CD14-positive monocyte (primary cell): ENCODE measurements around the gene CXCR5. TPM values are rescaled to one million over a fixed set of nuclear protein-coding genes. Genes with fewer than 3 reads are reported as not detected.

Experiments
- DNase-seq, 3 donors: peaks; one replicate each; pipeline ENCODE4 v3.0.0-alpha.2; 2011 to 2022
- H2AFZ ChIP-seq: 2 replicates; pipeline ENCODE4 v1.6.0; 2012; ENCODE audit warnings: mild to moderate bottlenecking, low read depth, low read length, inconsistent platforms; ENCODE audit not compliant: insufficient read depth, poor library complexity, severe bottlenecking
- H3K27ac ChIP-seq, 2 donors: 1 replicate in 1 of 2; 2 replicates in 1 of 2; pipeline ENCODE4 v1.5.1; 2012 to 2013; ENCODE audit warnings: low read length in 2 of 2, control low read depth in 1 of 2, inconsistent platforms in 1 of 2, low read depth in 1 of 2, mild to moderate bottlenecking in 1 of 2
- H3K27me3 ChIP-seq, 2 donors: one replicate each; pipeline versions ENCODE4 v1.6.0 to v1.6.1; 2011 to 2013; ENCODE audit warnings: low read length in 2 of 2; ENCODE audit not compliant: control insufficient read depth in 2 of 2, insufficient read depth in 2 of 2
- H3K36me3 ChIP-seq, 2 donors: replicated peaks in 1 of 2; 1 replicate in 1 of 2; 2 replicates in 1 of 2; pipeline versions ENCODE4 v1.5.1 to v1.6.1; 2012 to 2013; ENCODE audit warnings: low read length in 2 of 2, control low read depth in 1 of 2, inconsistent platforms in 1 of 2, mild to moderate bottlenecking in 1 of 2; ENCODE audit not compliant: insufficient read depth in 2 of 2, control insufficient read depth in 1 of 2
- H3K4me1 ChIP-seq, 2 donors: 1 replicate in 1 of 2; 2 replicates in 1 of 2; pipeline versions ENCODE4 v1.5.1 to v1.6.1; 2012 to 2013; ENCODE audit warnings: low read length in 2 of 2, control low read depth in 1 of 2, inconsistent platforms in 1 of 2, mild to moderate bottlenecking in 1 of 2, moderate library complexity in 1 of 2; ENCODE audit not compliant: insufficient read depth in 2 of 2, control insufficient read depth in 1 of 2
- H3K4me2 ChIP-seq: replicated peaks from 2 replicates; pipeline ENCODE3; 2012; ENCODE audit warnings: low read length, moderate library complexity, mild to moderate bottlenecking; ENCODE audit not compliant: poor library complexity, severe bottlenecking; ENCODE audit errors: extremely low read depth
- H3K4me3 ChIP-seq, 3 experiments: fragments of 200-600 bp in 1 of 3; sonication (generic) in 1 of 3; replicated peaks in 1 of 3; 1 replicate in 2 of 3; 2 replicates in 1 of 3; pipeline ENCODE4 v1.5.1; 2011 to 2013; ENCODE audit warnings: low read length in 3 of 3, mild to moderate bottlenecking in 3 of 3, control low read depth in 2 of 3, low read depth in 2 of 3, inconsistent platforms in 1 of 3, moderate library complexity in 1 of 3
- H3K79me2 ChIP-seq: 2 replicates; pipeline ENCODE4 v1.6.0; 2012; ENCODE audit warnings: mild to moderate bottlenecking, control low read depth, inconsistent platforms, low read length, moderate library complexity; ENCODE audit not compliant: insufficient read depth
- H3K9ac ChIP-seq: 2 replicates; pipeline ENCODE4 v1.6.0; 2017; ENCODE audit warnings: low read length, mild to moderate bottlenecking; ENCODE audit not compliant: insufficient read depth, poor library complexity, severe bottlenecking
- H3K9me3 ChIP-seq, 2 donors: replicated peaks in 1 of 2; 1 replicate in 1 of 2; 2 replicates in 1 of 2; pipeline versions ENCODE4 v1.5.1 to v1.6.1; 2012 to 2013; ENCODE audit warnings: low read length in 2 of 2, control low read depth in 1 of 2; ENCODE audit not compliant: control insufficient read depth in 1 of 2, insufficient read depth in 1 of 2
- H4K20me1 ChIP-seq: 2 replicates; pipeline ENCODE4 v1.6.0; 2012; ENCODE audit warnings: mild to moderate bottlenecking, low read length, control low read depth, moderate library complexity; ENCODE audit not compliant: insufficient read depth
- H3K27ac Mint-ChIP-seq, 7 donors: one replicate each; pipeline ENCODE4 v1.8.0; 2020; ENCODE audit warnings: mild to moderate bottlenecking in 7 of 7, mixed read lengths in 7 of 7, moderate library complexity in 6 of 7, inconsistent platforms in 2 of 7
- H3K27me3 Mint-ChIP-seq, 3 donors: one replicate each; pipeline ENCODE4 v1.8.0; 2021 to 2022; ENCODE audit warnings: low read depth in 3 of 3, mild to moderate bottlenecking in 3 of 3, mixed read lengths in 3 of 3, moderate library complexity in 3 of 3, inconsistent platforms in 1 of 3
- H3K36me3 Mint-ChIP-seq, 2 donors: one replicate each; pipeline ENCODE4 v1.8.0; 2020; ENCODE audit warnings: mixed read lengths in 2 of 2, inconsistent platforms in 1 of 2, mild to moderate bottlenecking in 1 of 2
- H3K4me1 Mint-ChIP-seq: one replicate; pipeline ENCODE4 v1.8.0; 2020; ENCODE audit warnings: mild to moderate bottlenecking, mixed read lengths
- H3K4me3 Mint-ChIP-seq, 2 donors: one replicate each; pipeline ENCODE4 v1.8.0; 2020; ENCODE audit warnings: mild to moderate bottlenecking in 2 of 2, mixed read lengths in 2 of 2, moderate library complexity in 1 of 2
- H3K9me3 Mint-ChIP-seq, 7 donors: one replicate each; pipeline ENCODE4 v1.8.0; 2020 to 2022; ENCODE audit warnings: mixed read lengths in 7 of 7, mild to moderate bottlenecking in 6 of 7, moderate library complexity in 6 of 7, inconsistent platforms in 2 of 7
- CTCF ChIP-seq: fragments of 200-600 bp; IDR thresholded peaks from one replicate; pipeline ENCODE4 v1.8.0; 2022; ENCODE audit warnings: antibody characterized with exemption, mild to moderate bottlenecking
- WGBS: methylation state at CpG from one replicate; pipeline ENCODE4 v1.1.5; 2013; ENCODE audit warnings: missing lambda C conversion rate; ENCODE audit not compliant: insufficient coverage; 5-methylcytosine and 5-hydroxymethylcytosine counted together
- intact Hi-C, 2 donors: fragments of 100-400 bp; cut with micrococcal nuclease; formaldehyde crosslinking; loops; one replicate each; pipeline versions ENCODE4 v1.15.0 to v1.15.1; 2023
- polyA plus RNA-seq, 3 donors: library from polyadenylated mRNA; depleted of rRNA in 1 of 3; unstranded in 2 of 3; stranded (reverse) in 1 of 3; fragments of 300-500 nt in 2 of 3; fragments of >200 nt in 1 of 3; fragmentation: Illumina TruSeq in 2 of 3; gene quantifications; 1 replicate in 2 of 3; 2 replicates in 1 of 3; pipeline ENCODE4 v1.2.3, GENCODE V29; 2012 to 2021

The CXCR5 gene
- polyA plus RNA-seq, 3 donors: 0.08 to 0.31 (median 0.09) TPM

GRCh38 chr11:118846181-118846935 lies 37.3 kb upstream of the CXCR5 start:
- H3K4me2 ChIP-seq: no peak overlapping the region
- no peaks in the 10 kb centered on the region for H3K36me3 ChIP-seq
- intact Hi-C loops: no loop called here
- H3K9me3 ChIP-seq: no peaks in the 10 kb centered on the region
- H3K4me3 ChIP-seq: no peak overlapping the region
- no peaks in the 10 kb centered on the region for H3K4me1 ChIP-seq
- peaks cover 1 to 3% (median 2%) of the 10 kb centered on the region in 3 donors for H3K27me3 Mint-ChIP-seq
- no peak overlapping the region for H3K4me3 Mint-ChIP-seq
- H3K27ac ChIP-seq: no peak overlapping the region
- H3K9ac ChIP-seq: no peak overlapping the region
- DNase-seq: no peak
- H4K20me1 ChIP-seq: no peaks in the 10 kb centered on the region
- H3K79me2 ChIP-seq: no peaks in the 10 kb centered on the region
- H3K9me3 Mint-ChIP-seq: no peaks in the 10 kb centered on the region
- WGBS: 100% methylated on average over 2 of the region's 3 CpGs
- H2AFZ ChIP-seq: no peak overlapping the region
- H3K4me1 Mint-ChIP-seq: peaks cover 9% of the 10 kb centered on the region
- H3K27me3 ChIP-seq: no peaks in the 10 kb centered on the region
- H3K36me3 Mint-ChIP-seq: no peaks in the 10 kb centered on the region
- H3K27ac Mint-ChIP-seq: no peak overlapping the region
- no peak for TF ChIP-seq CTCF

- DNase-seq: no peak
- H3K9me3 ChIP-seq: no peaks in the 10 kb centered on the region
- intact Hi-C loops: no loop called here
- no peaks in the 10 kb centered on the region for H3K36me3 ChIP-seq
- H4K20me1 ChIP-seq: no peaks in the 10 kb centered on the region
- no peak overlapping the region for H3K9ac ChIP-seq
- Mint-ChIP-seq H3K27ac (no peak overlapping the region), H3K36me3 (no peaks in the 10 kb centered on the region), H3K4me3 (no peak overlapping the region), H3K27me3 (peaks cover 1 to 5% (median 2%) of the 10 kb centered on the region in 3 donors), H3K9me3 (no peaks in the 10 kb centered on the region), H3K4me1 (peaks cover 11% of the 10 kb centered on the region)
- no peak for TF ChIP-seq CTCF
- H3K4me3 ChIP-seq: no peak overlapping the region
- 40% methylated on average over 1 of the region's 4 CpGs for WGBS
- no peak overlapping the region for H3K4me2 ChIP-seq
- no peak overlapping the region for H3K27ac ChIP-seq
- H2AFZ ChIP-seq: no peak overlapping the region
- H3K4me1 ChIP-seq: no peaks in the 10 kb centered on the region
- no peaks in the 10 kb centered on the region for H3K27me3 ChIP-seq
- H3K79me2 ChIP-seq: no peaks in the 10 kb centered on the region
These were observed 33.9 kb upstream of the CXCR5 start for GRCh38 chr11:118849825-118850224.
